GM19397 (cell line): ENCODE measurements around the gene IQCH.

Experiments used
- ATAC-seq: cut with Tn5 transposase; IDR thresholded peaks from one replicate; pipeline ENCODE4 v1.9.1; 2021; ENCODE audit warnings: mild to moderate bottlenecking, moderate library complexity; ENCODE audit not compliant: unreplicated experiment

The IQCH gene

DNA sequence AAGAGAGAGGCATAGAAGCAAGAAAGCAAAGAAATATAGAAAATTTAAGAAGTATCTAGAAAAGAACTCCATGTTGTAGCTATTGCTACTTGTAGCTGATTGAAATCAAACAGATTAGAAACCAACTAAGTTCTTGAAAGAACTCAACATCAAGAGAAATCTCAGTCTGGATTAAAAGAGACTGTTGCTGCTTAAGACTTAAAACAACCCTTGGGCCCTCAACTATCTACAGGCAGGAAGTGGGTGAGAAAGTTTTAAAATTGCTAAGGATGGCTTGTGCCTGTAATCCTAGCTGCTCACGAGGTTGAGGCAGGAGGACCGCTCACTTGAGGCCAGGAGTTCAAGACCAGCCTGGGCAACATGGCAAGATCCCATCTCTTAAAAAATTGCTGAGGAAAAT is 227.1 kb downstream of the IQCH start:
- no peak for ATAC-seq

DNA sequence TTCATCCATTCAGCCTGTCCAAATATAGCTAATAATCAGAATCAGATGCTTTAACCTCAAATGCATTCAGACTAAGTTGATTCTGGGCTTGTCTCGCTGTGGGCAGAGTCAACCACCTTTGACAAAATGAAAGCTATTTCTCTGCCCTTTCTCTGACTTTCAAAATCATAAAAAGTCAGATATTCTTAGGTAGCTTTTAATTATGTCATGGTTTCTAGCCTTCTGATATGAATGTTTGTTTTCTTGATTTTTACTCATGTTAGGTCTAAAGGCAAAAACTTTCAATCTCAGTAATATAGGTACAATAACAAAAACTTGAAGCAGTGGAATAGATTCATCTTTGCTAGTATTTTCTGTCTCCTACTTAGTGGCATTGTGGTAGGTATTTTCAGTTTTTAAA is 241.0 kb downstream of the IQCH start:
- ATAC-seq: no peak

DNA sequence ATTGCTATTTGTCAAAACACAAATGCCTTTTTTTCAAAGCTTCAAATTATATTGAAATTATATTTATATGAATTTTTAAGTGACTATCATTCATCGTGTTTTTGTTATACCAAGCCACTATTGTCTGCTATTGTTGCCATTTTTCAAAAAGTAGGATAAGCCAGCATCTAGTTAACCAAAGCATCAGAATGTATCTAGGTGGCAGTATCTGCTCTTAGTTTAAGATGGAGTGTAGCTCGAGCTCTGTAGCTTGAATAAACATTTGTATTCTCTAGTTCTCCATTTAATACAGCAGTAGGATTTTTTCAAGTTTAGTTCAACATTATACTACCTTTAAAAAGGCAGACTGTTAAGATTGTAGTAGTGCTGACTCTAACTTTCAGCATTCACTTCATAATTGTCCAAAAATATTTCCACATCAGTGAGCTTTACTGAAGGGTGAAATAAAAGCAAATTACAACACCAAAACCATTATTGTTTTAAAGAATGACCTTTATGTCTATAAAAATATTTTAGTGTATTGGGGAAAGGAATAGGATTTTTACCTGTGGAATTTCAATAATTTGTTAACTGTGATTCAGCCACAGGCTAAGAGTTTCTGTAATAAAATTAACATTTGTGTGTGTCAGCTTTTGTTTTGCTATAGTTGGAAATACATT is 246.7 kb downstream of the IQCH start:
- no peak for ATAC-seq

DNA sequence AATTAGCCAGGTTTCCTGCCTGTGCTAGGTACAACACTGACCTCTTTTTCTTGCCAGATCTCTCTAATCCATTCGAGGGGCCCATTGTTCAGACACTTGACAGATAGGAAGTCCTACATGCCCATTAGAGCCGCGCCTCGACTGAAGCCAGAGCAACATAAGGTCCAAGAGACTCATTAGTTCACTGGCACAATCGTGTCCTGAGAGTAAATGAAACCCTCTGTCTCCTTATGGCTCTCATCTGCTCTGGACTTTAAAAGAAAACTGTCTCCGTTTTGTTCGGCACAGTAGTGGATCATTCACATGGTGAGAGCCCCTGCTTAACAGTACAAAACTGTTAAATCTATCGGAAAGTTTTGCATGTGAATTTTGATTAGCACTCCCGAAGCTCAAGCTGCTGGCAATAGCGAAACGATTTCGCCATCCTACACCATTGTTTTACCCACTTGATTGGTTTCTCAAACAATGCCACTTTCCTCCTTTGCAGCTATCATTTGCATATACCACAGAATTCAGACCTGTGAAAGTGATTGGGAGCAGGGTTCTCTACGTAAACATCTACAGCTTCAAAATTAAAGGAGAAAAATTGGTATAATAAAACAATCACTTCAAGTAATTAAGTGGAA is 247.4 kb downstream of the IQCH start:
- no peak for ATAC-seq

DNA sequence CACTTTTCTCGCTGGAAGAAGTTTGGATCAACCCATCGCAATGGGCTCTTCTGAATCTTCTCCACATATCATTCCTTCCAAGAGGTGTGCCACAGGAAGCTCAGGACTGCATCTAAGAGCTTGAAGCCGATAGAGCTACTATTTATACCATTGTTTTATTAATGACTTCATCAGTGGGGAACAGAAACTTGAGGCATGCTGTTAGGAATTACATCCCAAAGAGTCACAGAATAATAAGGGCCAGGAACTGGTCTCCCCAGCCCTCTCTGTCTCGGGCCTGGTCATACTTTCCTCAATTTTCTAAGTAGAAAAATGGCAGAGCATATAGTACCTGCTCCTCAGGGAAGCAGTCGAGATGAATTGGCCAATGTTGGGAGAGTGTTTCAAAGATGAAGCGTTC is 249.5 kb downstream of the IQCH start:
- ATAC-seq: no peak

DNA sequence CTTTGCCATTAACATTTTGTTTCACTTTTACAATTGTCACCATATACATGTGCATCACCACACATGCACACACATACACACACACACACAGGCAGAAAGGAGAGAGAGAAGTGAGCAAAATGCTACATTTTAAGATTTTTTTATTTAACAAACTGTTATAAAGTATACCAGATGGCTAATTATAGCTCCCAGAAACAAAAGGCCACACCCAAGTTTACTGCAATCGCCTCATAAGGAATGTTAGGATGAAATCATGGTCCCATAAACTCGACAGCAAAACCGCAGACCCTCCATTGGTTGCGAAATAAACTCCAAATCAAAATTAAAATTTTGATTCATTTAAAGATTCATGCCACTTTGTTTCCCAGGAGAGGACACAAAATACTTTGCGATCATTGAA is 250.2 kb downstream of the IQCH start:
- no peak for ATAC-seq

DNA sequence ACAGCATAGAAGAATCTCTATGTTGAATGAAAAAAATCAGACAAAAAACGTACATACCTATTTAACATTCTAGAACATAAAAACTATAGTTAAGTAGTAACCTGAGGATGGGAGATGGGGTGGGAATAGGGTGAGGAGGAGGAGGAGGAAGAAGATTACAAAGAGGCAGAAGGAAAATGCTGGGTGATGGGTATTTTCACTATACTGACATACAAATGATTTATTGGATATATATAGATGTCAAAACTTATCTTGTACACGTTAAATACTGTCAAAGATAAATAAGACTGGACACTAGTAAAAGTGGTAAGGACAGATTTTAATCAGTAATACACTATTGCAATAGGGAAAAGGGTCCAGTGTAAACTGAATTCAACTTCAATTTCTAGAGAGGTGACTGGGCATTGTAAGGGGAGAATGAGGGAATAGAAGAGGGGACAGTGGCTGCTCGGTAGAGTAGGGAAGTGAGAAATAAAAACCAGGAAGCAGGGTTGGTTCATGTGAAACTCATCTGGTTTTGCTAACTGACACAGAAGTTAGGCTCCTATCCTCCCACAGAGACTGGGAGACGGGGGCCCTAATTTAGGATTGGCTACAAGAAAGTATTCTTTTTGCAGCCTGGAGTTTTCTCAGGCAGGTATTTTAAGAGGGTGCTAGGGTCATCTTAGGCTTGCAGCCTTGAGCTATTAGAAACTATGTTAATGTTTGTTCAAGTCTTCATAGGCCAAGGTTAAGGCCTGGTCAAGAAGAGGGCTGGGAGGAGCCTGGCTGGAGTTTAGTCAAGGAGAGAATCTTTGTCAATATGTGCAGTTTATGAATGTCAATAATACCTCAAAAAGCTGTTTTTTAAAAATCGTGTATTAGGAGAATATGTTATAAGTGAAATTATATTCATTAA is 251.3 kb downstream of the IQCH start:
- no peak for ATAC-seq

DNA sequence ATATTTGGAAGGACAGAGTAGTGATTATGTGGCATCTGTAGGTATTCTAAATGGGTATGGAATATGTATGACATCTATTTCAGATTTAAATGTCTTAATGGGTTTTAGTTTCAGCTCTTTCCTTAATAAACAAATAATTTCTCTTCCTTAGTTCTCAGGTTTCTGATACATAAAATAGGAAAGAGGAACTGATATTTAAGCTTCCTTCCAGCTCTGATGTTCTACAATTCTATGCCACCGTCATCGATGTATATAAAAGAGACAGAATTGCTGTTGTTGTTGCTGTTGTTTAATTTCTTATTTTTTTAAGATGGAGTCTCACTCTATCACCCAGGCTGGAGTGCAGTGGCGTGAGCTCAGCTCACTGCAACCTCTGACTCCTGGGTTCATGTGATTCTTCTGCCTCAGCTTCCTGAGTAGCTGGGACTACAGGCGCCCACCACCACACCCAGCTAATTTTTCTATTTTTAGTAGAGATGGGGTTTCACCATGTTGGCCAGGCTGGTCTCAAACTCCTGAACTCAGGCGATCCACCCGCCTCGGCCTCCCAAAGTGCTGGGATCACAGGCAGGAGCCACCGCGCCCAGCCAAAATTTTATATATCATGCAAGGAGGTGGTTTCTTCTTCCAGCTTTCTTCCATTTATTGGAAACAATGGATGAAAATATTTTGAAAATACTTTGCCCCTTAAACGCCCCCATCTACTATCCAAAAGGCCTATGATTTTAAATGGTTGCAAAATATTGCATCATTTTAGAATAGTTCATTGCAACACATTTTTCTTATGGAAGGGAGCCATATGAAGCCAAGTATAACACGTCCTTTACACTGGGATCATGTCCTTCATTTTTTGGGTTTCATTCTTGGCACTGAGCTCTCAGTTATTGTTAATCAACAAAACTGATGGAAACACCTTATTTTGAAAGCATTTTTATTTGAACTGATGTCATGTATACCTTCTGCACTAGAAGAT is 252.5 kb downstream of the IQCH start:
- no peak for ATAC-seq

DNA sequence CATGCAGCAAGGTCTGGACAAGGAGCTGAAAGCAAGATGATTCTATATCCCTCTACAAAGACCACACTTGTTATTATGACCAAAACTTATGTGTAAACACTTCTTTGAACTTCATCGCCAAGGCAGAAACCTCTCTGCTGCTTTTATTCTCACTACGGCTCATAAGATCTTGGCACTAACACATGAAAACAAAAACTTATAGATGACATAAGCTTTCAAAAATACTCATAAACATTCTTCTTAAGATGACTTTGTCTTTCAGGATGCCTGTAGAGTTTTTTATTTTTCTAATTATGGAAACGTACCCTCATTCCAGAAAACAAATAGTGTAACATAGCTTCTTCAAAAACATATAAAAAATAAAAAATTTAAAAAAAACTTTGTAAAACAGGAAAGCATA is 253.8 kb downstream of the IQCH start:
- no peak for ATAC-seq

DNA sequence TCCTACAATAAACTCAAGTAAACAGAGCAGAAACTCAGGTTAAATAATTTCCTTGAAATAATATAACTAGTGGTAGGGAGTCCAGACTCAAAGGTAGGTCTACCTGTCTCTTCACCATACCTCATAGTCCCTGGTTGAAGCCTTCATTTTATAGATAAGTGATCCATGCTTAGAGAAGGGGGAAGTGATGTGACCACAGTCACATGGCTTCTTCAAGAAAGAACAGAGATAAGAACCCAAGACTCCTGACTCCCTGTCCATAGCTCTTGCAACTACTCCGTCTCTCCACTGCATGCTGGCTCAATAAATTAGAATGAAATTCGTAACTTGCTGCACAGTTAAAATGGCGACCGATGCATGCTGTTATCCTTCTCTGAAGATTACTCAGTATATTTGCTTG is 255.3 kb downstream of the IQCH start:
- ATAC-seq: no peak

DNA sequence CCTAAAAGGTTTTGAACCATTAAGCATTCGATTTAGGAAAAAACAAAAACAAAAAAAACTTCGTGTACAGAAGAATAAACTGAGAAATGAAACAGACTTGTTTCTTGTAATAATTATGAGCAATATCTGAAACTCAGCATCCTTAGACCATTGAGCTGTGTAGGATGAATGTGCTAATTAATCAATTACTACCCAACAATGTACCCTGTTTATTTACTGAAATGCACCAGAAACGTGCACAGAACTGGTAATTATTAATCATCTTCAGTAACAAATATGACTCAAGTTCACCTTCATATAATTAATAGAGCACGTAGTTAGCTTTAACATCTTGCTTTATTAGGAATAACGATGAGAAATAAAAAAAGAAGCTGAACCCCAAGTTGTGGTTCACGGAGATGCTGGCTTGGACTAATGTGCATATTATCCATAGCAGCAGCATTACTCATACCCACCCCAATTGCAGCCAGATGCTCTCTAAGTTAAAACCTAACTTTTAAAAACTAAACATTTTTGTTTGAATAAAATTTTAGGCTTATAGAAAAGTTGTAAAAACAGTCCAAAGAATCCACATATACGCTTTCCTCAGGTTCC is 256.1 kb downstream of the IQCH start:
- no peak for ATAC-seq

DNA sequence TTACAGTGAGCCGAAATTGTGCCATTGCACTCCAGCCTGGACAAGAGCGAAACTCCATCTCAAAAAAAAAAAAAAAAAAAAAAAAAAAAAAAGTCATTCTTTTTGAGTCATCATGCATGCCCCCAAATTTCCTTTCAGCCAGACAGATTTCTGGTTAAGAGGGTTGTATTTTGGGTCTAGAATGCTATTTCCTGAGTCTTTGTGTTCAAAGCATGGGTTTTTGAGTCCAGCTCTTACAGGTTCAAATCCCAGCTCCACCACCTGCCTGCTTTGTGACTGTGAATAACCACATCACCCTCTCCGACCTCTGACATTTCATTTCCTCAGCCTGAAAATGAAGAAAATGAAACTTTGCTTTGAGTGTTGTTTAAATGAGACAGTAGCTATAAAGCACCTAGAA is 257.0 kb downstream of the IQCH start:
- no peak for ATAC-seq

DNA sequence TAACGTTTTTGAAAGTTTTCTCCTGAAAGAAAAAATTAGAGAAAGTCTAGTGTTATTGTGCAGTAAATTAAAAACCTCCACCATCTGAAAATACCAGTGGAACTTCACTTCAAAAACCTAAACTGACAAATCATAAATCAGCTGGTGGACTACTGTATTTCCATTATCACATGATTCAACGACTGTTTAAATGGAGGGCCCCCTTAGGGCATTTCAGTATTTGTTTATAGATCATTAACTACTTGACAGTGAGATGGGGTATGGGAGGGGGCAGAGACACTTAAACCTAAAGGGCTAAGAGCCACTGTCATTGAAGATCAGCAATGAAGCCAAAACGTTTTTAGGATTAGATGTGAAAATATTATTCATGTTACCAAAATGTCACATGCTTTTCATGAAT is 257.6 kb downstream of the IQCH start:
- ATAC-seq: no peak

DNA sequence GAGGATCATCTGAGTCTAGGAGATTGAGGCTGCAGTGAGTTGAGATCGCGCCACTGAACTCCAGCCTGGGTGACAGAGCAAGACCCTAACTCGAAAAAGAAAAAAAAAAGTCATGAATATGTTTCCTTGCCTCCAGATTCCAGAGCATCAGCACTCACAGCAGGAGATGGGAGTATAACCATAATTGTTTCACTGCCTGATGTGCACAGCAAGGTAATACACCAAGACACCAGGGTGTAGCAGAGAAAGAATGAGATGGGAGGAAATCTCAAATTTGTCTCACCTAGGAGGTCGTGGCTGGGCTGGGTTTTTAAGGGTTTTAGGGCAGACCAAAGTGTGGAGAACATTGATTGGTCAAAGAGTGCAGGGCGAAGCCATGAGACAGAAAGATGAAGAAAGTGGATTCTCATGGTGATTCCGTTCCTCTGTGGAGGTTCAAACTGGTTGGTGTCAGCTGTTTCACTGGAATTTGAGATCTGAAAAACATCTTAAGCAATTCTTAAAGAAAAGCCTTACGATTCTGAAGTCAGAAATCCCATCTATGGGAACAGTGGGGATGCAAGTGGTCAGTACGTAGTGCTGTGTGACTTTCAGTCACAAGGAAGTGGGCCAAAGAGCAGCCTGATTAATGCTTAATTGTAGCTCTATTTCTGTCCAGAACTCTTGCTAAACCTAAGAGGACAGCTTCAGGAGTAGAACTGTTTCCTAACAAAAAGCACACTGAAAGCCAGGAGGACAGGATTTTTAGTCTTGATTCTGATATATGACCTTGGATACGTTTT is 258.5 kb downstream of the IQCH start:
- no peak for ATAC-seq

DNA sequence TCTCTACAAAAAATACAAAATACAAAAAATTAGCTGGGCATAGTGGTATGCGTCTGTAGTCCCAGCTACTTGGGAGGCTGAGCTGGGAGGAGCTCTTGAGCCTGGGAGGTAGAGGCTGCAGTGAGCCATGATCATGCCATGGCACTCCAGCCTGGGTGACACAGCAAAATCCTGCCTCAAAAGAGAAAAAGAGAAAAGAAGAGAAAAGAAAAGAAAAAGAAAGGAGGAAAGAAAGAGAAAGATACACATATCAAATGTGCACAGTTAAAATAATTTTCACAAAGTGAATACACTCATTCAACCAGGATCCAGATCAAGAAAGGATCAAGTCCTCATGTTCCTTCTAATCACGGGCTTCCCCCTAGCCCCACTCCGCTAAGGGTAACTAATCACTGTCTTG is 260.5 kb downstream of the IQCH start:
- no peak for ATAC-seq

DNA sequence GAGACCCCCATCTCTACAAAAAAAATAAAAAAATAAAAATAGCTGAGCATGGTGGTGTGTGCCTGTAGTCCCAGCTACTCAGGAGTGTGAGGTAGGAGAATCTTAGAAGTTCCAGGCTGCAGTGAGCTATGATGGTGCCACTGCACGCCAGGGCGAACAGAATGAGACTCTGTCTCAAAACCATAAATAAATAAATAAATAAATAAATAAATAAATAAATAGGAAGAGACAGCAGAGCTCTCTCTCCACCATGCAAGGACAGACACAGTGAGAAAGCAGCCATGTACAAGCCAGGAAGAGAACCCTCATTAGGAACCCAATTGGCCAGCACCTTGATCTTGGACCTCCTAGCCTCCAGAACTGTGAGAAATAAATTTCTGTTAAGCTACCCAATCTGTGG is 261.0 kb downstream of the IQCH start:
- no peak for ATAC-seq

DNA sequence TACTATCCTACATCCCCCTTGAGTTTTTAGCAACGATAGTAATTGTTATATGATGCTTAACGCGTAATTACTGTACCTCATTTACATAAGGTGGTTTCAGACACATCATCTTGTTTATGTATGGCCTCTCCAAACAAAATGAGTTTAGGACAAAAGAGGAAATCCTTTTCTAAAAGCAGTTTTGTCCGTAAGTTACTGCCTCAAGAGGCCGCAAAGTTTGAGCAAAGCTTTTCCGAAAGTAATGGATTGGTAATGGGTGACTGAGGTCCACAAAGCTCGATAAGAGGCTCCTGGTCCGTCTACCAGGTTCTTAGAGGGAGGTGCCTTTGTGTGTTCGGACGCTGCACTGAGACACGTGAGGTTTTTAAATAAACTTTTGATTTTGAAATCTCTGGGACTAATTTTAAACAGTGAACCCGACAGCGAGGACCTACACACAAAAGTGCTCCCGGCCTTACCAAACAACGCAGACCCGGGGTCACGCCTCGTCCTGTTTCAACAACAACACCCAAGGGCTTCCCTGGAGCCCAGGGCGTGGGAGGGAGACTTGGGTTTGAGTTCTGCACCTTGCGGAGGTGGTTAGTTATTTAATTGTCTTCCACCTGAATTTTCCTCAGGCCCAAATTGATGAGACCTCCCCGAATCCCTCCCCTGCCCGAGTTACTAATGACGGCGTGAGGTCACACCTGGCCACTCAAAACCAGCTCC is 265.9 kb downstream of the IQCH start:
- no peak for ATAC-seq

DNA sequence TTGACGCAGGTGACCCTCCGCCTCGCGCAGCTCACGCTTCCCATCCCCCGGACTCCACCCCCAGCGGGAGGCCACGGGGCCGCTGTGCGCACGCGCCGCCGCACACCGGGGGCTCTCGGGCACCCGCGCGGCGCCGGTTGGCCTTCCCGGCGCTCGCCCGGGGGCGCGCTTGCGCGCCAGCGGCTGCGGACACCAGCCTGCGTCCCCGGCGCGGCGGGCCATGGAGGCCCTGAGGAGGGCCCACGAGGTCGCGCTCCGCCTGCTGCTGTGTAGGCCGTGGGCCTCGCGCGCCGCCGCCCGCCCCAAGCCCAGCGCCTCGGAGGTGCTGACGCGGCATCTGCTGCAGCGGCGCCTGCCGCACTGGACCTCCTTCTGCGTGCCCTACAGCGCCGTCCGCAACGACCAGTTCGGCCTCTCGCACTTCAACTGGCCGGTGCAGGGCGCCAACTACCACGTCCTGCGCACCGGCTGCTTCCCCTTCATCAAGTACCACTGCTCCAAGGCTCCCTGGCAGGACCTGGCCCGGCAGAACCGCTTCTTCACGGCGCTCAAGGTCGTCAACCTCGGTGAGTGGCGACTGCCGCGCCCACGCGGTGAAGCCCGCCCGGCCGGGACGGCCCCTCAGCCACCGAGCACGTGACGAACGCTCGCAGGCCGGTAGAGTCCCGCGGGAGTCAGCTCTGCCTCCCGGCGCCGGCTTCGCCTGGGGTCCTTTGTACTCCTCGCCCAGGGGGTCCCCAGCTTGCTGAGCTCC is 266.6 kb downstream of the IQCH start, which contains the start of gene C15orf61:
Gene C15orf61 (plus strand): TSS at position 103 of the 754 bp plus-strand sequence. CDS start 118 bp downstream, at position 221.
- ATAC-seq: peak; percentile 74
